Hepatocyte (in vitro differentiated cells): ENCODE data around the gene NDUFB8. TPM values are rescaled to one million over a fixed set of nuclear protein-coding genes. Genes with fewer than 3 reads are reported as not detected.

ENCODE experiments used
- DNase-seq: peaks from one replicate; pipeline ENCODE4 v3.0.0-alpha.2; 2016; ENCODE audit warnings: low spot score
- H2AFZ ChIP-seq: fragments of 200-600 bp; sonication (generic); 2 replicates; pipeline ENCODE4 v1.6.0; 2016; ENCODE audit warnings: antibody characterized with exemption, mild to moderate bottlenecking
- H3K27ac ChIP-seq: fragments of 200-600 bp; sonication (generic); 2 replicates; pipeline ENCODE4 v1.5.1; 2016; ENCODE audit warnings: mild to moderate bottlenecking
- H3K27me3 ChIP-seq: fragments of 200-600 bp; sonication (generic); 2 replicates; pipeline ENCODE4 v1.6.1; 2016
- H3K36me3 ChIP-seq: fragments of 200-600 bp; sonication (generic); replicated peaks from 2 replicates; pipeline ENCODE4 v1.5.1; 2016; ENCODE audit warnings: low read depth; ENCODE audit not compliant: insufficient read depth
- H3K4me1 ChIP-seq: fragments of 200-600 bp; sonication (generic); 2 replicates; pipeline ENCODE4 v1.5.1; 2016; ENCODE audit warnings: mild to moderate bottlenecking, moderate library complexity; ENCODE audit not compliant: insufficient read depth
- H3K4me2 ChIP-seq: fragments of 200-600 bp; sonication (generic); 2 replicates; pipeline ENCODE4 v1.6.0; 2016
- H3K4me3 ChIP-seq: fragments of 200-600 bp; sonication (generic); 2 replicates; pipeline ENCODE4 v1.5.1; 2016; ENCODE audit warnings: mild to moderate bottlenecking
- H3K79me2 ChIP-seq: fragments of 200-600 bp; sonication (generic); 2 replicates; pipeline ENCODE4 v1.6.0; 2017; ENCODE audit warnings: mild to moderate bottlenecking
- H3K9me2 ChIP-seq: fragments of 200-600 bp; sonication (generic); replicated peaks from 2 replicates; pipeline ENCODE4 v1.6.0; 2017; ENCODE audit warnings: mild to moderate bottlenecking; ENCODE audit not compliant: insufficient read depth
- H3K9me3 ChIP-seq: fragments of 200-600 bp; sonication (generic); 2 replicates; pipeline ENCODE4 v1.5.1; 2016; ENCODE audit warnings: low read depth, mild to moderate bottlenecking
- H4K20me1 ChIP-seq: fragments of 200-600 bp; sonication (generic); 2 replicates; pipeline ENCODE4 v1.6.0; 2016; ENCODE audit warnings: mild to moderate bottlenecking; ENCODE audit not compliant: insufficient read depth, poor library complexity, severe bottlenecking
- CTCF ChIP-seq: fragments of 200-600 bp; sonication (generic); IDR thresholded peaks from 2 replicates; pipeline ENCODE4 v1.5.1; 2016; ENCODE audit warnings: antibody characterized with exemption, mild to moderate bottlenecking; ENCODE audit not compliant: poor library complexity
- EZH2 ChIP-seq: fragments of 200-600 bp; sonication (generic); IDR thresholded peaks from 2 replicates; pipeline ENCODE4 v1.6.1; 2016; ENCODE audit warnings: antibody characterized with exemption, mild to moderate bottlenecking, borderline replicate concordance
- EZH2phosphoT487 ChIP-seq: fragments of 200-600 bp; sonication (generic); IDR thresholded peaks from one replicate; pipeline ENCODE4 v1.6.1; 2018; ENCODE audit warnings: antibody characterized with exemption, mild to moderate bottlenecking, low read depth, moderate library complexity; ENCODE audit not compliant: unreplicated experiment, severe bottlenecking
- WGBS: methylation state at CpG from one replicate; pipeline ENCODE4 v1.1.6; 2016; ENCODE audit warnings: low lambda C conversion rate; ENCODE audit errors: missing lambda C conversion rate; 5-methylcytosine and 5-hydroxymethylcytosine counted together
- polyA plus RNA-seq: library from polyadenylated mRNA; unstranded; fragments of >200 nt; fragmentation: Nextera tagmentation; extraction: Ambion mirVana; gene quantifications from 2 replicates; pipeline ENCODE4 v1.2.1, GENCODE V29; 2016
- total RNA-seq: library from RNA; depleted of rRNA; stranded (reverse); fragments of >200 nt; gene quantifications from 2 replicates; pipeline ENCODE4 v1.2.3, GENCODE V29; 2014

The NDUFB8 gene
- total and polyA plus RNA-seq, 2 experiments from 2014 or later, result 124 to 355 TPM

DNA sequence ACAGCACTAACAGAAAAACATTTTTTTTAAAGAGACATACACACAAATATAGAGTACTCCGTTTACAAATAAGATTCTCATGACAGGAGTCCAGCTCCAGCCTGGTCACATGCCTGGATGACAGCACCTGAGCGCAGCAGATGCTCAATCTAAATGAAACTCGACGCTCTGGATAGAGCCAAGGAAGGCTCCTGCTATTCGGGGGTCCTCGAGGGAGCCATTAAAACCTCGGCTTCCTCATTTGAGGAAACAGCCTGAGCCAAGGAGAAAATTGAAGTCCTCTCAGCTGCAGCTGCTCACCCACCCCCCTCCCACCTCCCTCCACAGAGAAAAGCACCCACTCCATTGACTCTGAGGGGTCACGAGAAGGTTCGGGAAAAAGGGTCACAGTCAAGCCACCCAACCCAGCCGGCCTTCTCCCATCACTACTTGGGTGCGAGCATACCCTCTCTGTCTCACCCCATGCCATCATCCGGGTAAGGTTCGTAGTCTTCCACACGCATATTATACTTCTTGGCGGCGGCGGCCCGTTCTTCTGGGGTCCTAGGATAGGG, 673 bp downstream of the NDUFB8 start:
- Histone ChIP-seq H4K20me1 (peaks cover 4% of the 10 kb centered on the region), H3K27me3 (no peaks in the 10 kb centered on the region), H3K79me2 (peaks cover 32% of the 10 kb centered on the region), H3K36me3 (no peaks in the 10 kb centered on the region), H3K4me2 (peak overlapping the region; percentile 95), H3K9me3 (no peaks in the 10 kb centered on the region), H2AFZ (peak overlapping the region; percentile 86), H3K4me1 (peaks cover 8% of the 10 kb centered on the region), H3K9me2 (no peaks in the 10 kb centered on the region), H3K27ac (peak overlapping the region; percentile 57), H3K4me3 (peak overlapping the region; percentile 54)
- no peak for TF ChIP-seq EZH2
- TF ChIP-seq CTCF, result no peak
- TF ChIP-seq EZH2phosphoT487, result no peak
- DNase-seq, result no peak
- 11% methylated on average over 18 of the region's 18 CpGs for WGBS

- peak overlapping the region; percentile 95 for H3K4me2 ChIP-seq
- peaks cover 8% of the 10 kb centered on the region for H3K4me1 ChIP-seq
- no peaks in the 10 kb centered on the region for H3K27me3 ChIP-seq
- no peaks in the 10 kb centered on the region for H3K9me3 ChIP-seq
- peaks cover 32% of the 10 kb centered on the region for H3K79me2 ChIP-seq
- WGBS, result 75% methylated on average over 7 of the region's 7 CpGs
- DNase-seq, result no peak
- no peaks in the 10 kb centered on the region for H3K9me2 ChIP-seq
- H4K20me1 ChIP-seq, result peaks cover 4% of the 10 kb centered on the region
- H3K27ac ChIP-seq, result no peak overlapping the region
- no peaks in the 10 kb centered on the region for H3K36me3 ChIP-seq
- H2AFZ ChIP-seq, result peak overlapping the region; percentile 86
- no peak for TF ChIP-seq EZH2
- no peak for TF ChIP-seq CTCF
- peak overlapping the region; percentile 54 for H3K4me3 ChIP-seq
Observed at GRCh38 chr10:100528123-100528886, 1.4 kb downstream of the NDUFB8 start.

GRCh38 chr10:100524638-100525037, 5.0 kb downstream of the NDUFB8 start:
- H3K27ac ChIP-seq, result no peak overlapping the region
- no peak for TF ChIP-seq EZH2
- TF ChIP-seq CTCF, result no peak
- no peak for TF ChIP-seq EZH2phosphoT487
- H3K4me1 ChIP-seq, result peaks cover 9% of the 10 kb centered on the region
- H3K9me2 ChIP-seq, result no peaks in the 10 kb centered on the region
- H2AFZ ChIP-seq, result no peak overlapping the region
- no peaks in the 10 kb centered on the region for H3K9me3 ChIP-seq
- DNase-seq, result no peak
- 92% methylated on average over 2 of the region's 2 CpGs for WGBS
- no peak overlapping the region for H3K4me3 ChIP-seq
- peaks cover 12% of the 10 kb centered on the region for H3K27me3 ChIP-seq
- no peaks in the 10 kb centered on the region for H3K36me3 ChIP-seq
- peaks cover 4% of the 10 kb centered on the region for H4K20me1 ChIP-seq
- H3K4me2 ChIP-seq, result no peak overlapping the region
- peaks cover 23% of the 10 kb centered on the region for H3K79me2 ChIP-seq
